22Rv1 (cell line): ENCODE data around the gene CD274.

Experiments
- H3K27ac ChIP-seq: fragments of 450-650 bp; 2 replicates; pipeline ENCODE4 v1.5.1; 2017
- CTCF ChIP-seq: fragments of 450-650 bp; IDR thresholded peaks from 2 replicates; pipeline ENCODE4 v1.5.1; 2017; ENCODE audit warnings: mild to moderate bottlenecking
- ZFX ChIP-seq: fragments of 450-650 bp; IDR thresholded peaks from 2 replicates; pipeline ENCODE4 v1.6.1; 2017; ENCODE audit warnings: antibody characterized with exemption, borderline replicate concordance

CD274 gene

GRCh38 chr9:5511935-5512580 lies 61.7 kb downstream of the CD274 start:
- TF ChIP-seq ZFX (no peak), CTCF (no peak)
- H3K27ac ChIP-seq, result no peak overlapping the region

GRCh38 chr9:5512658-5513452 lies 62.5 kb downstream of the CD274 start:
- no peak for TF ChIP-seq ZFX
- TF ChIP-seq CTCF, result no peak
- no peak overlapping the region for H3K27ac ChIP-seq

- no peak for TF ChIP-seq CTCF
- TF ChIP-seq ZFX, result no peak
- no peak overlapping the region for H3K27ac ChIP-seq
Observed at GRCh38 chr9:5513966-5514616, 63.7 kb downstream of the CD274 start.

- no peak for TF ChIP-seq ZFX
- TF ChIP-seq CTCF, result no peak
- no peak overlapping the region for H3K27ac ChIP-seq
Observed at GRCh38 chr9:5514617-5515260, 64.4 kb downstream of the CD274 start.

- no peak overlapping the region for H3K27ac ChIP-seq
- TF ChIP-seq ZFX (no peak), CTCF (no peak)
Observed at GRCh38 chr9:5515261-5515650, 64.9 kb downstream of the CD274 start.

GRCh38 chr9:5516453-5517220 lies 66.3 kb downstream of the CD274 start:
- no peak overlapping the region for H3K27ac ChIP-seq

More at GRCh38 chr9:5516453-5517220, 66.3 kb downstream of the CD274 start:
- TF ChIP-seq ZFX (no peak), CTCF (no peak)
